Sigmoid colon (tissue), 4 donors: ENCODE results near the gene CBLB.

ENCODE experiments used
- EP300 ChIP-seq, 4 donors: sonication (generic); formaldehyde crosslinking; IDR thresholded peaks; one replicate each; pipeline ENCODE4 v1.6.1; 2017; ENCODE audit warnings: antibody characterized with exemption in 4 of 4
- POLR2AphosphoS5 ChIP-seq, 4 donors: sonication (generic); formaldehyde crosslinking; IDR thresholded peaks; one replicate each; pipeline ENCODE4 v1.6.1; 2017; ENCODE audit warnings: antibody characterized with exemption in 4 of 4
- TF ChIP-seq, protein P1 (sequence below), 4 experiments: fragments of 450-650 bp in 3 of 4; fragments of 200-600 bp in 1 of 4; IDR thresholded peaks; one replicate each; pipeline ENCODE4 v1.5.1; 2016 to 2019; ENCODE audit warnings: antibody characterized with exemption in 4 of 4, mild to moderate bottlenecking in 3 of 4, moderate library complexity in 2 of 4

- TF ChIP-seq, protein P1, sequence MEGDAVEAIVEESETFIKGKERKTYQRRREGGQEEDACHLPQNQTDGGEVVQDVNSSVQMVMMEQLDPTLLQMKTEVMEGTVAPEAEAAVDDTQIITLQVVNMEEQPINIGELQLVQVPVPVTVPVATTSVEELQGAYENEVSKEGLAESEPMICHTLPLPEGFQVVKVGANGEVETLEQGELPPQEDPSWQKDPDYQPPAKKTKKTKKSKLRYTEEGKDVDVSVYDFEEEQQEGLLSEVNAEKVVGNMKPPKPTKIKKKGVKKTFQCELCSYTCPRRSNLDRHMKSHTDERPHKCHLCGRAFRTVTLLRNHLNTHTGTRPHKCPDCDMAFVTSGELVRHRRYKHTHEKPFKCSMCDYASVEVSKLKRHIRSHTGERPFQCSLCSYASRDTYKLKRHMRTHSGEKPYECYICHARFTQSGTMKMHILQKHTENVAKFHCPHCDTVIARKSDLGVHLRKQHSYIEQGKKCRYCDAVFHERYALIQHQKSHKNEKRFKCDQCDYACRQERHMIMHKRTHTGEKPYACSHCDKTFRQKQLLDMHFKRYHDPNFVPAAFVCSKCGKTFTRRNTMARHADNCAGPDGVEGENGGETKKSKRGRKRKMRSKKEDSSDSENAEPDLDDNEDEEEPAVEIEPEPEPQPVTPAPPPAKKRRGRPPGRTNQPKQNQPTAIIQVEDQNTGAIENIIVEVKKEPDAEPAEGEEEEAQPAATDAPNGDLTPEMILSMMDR (IDR thresholded peaks at IDR 0.05): no peak
- TF ChIP-seq POLR2AphosphoS5 (IDR thresholded peaks at IDR 0.05) (no peak), EP300 (IDR thresholded peaks at IDR 0.05) (no peak)
Measured at GRCh38 chr3:105729667-105730066, 139.1 kb downstream of the CBLB start.
